Measurements from ENCODE around the gene SCAPER.
A peak's percentile ranks its signal among the peaks of the same experiment; 100 is the strongest.
"Not testable (repeated sequence)": the region's sequence is repeated elsewhere in the genome, so short reads cannot be mapped to it uniquely, and the experiment has no call there.

Gene SCAPER

GRCh38 chr15:76553102-76553501, 352.0 kb downstream of the SCAPER start:
- no peak for DNase-seq

GRCh38 chr15:76546805-76547204, 358.3 kb downstream of the SCAPER start:
- no peak for DNase-seq

GRCh38 chr15:76533995-76534394, 371.1 kb downstream of the SCAPER start:
- no peak for DNase-seq

- peak; percentile 39 for DNase-seq
Measured at GRCh38 chr15:76533060-76533820, 371.9 kb downstream of the SCAPER start.

GRCh38 chr15:76529911-76530310, 375.2 kb downstream of the SCAPER start:
- DNase-seq: no peak

- DNase-seq: no peak
Measured at GRCh38 chr15:76526111-76526510, 379.0 kb downstream of the SCAPER start.

GRCh38 chr15:76517910-76518309, 387.2 kb downstream of the SCAPER start:
- DNase-seq: no peak

GRCh38 chr15:76514282-76514681, 390.9 kb downstream of the SCAPER start:
- no peak for DNase-seq

- no peak for DNase-seq
Measured at GRCh38 chr15:76512971-76513370, 392.2 kb downstream of the SCAPER start.

GRCh38 chr15:76510663-76511062, 394.5 kb downstream of the SCAPER start:
- not testable (repeated sequence) for DNase-seq

- no peak for DNase-seq
Measured at GRCh38 chr15:76503804-76504203, 401.3 kb downstream of the SCAPER start.

- DNase-seq: no peak
Measured at GRCh38 chr15:76503121-76503520, 402.0 kb downstream of the SCAPER start.

- DNase-seq: no peak
Measured at GRCh38 chr15:76502678-76503077, 402.5 kb downstream of the SCAPER start.

GRCh38 chr15:76502185-76502584, 403.0 kb downstream of the SCAPER start:
- DNase-seq: not testable (repeated sequence)

- no peak for DNase-seq
Measured at GRCh38 chr15:76501726-76502125, 403.4 kb downstream of the SCAPER start.

GRCh38 chr15:76501011-76501410, 404.1 kb downstream of the SCAPER start:
- no peak for DNase-seq

GRCh38 chr15:76495487-76495886, 409.7 kb downstream of the SCAPER start:
- no peak for DNase-seq

- no peak for DNase-seq
Measured at GRCh38 chr15:76492538-76492937, 412.6 kb downstream of the SCAPER start.

GRCh38 chr15:76483752-76484151, 421.4 kb downstream of the SCAPER start:
- DNase-seq: no peak

- no peak for DNase-seq
Measured at GRCh38 chr15:76483018-76483417, 422.1 kb downstream of the SCAPER start.

GRCh38 chr15:76480267-76480666, 424.9 kb downstream of the SCAPER start:
- no peak for DNase-seq

GRCh38 chr15:76470691-76471090, 434.4 kb downstream of the SCAPER start:
- DNase-seq: no peak

GRCh38 chr15:76468722-76469121, 436.4 kb downstream of the SCAPER start:
- DNase-seq: no peak

- no peak for DNase-seq
Measured at GRCh38 chr15:76467136-76467535, 438.0 kb downstream of the SCAPER start.

- no peak for DNase-seq
Measured at GRCh38 chr15:76465728-76466127, 439.4 kb downstream of the SCAPER start.
